HL-60 (cell line): ENCODE results near the gene CNTD1.

Experiments used
- CTCF ChIP-seq: IDR thresholded peaks from one replicate; pipeline ENCODE4 v1.5.1; 2011; ENCODE audit warnings: low read length, control low read depth, inconsistent platforms; ENCODE audit not compliant: insufficient read depth
- GABPA ChIP-seq: IDR thresholded peaks from 2 replicates; pipeline ENCODE4 v1.6.1; 2012; ENCODE audit warnings: low read depth

GRCh38 chr17:42773290-42774035 lies 25.2 kb upstream of the CNTD1 start, which contains the start of gene VPS25:
- TF ChIP-seq CTCF (no peak), GABPA (peak; percentile 99)
